HUES6 (cell line): Measurements from ENCODE around the gene TRDN.
"Not testable (repeated sequence)": the region's sequence is repeated elsewhere in the genome, so short reads cannot be mapped to it uniquely, and the experiment has no call there.

ENCODE experiments used
- H3K27ac ChIP-seq: 2 replicates; pipeline ENCODE4 v1.7.0; 2013; ENCODE audit warnings: low read depth, mild to moderate bottlenecking, low read length, inconsistent platforms
- H3K27me3 ChIP-seq: 2 replicates; pipeline ENCODE4 v1.6.1; 2013; ENCODE audit warnings: low read length; ENCODE audit not compliant: control insufficient read depth, insufficient read depth
- H3K36me3 ChIP-seq: 2 replicates; pipeline ENCODE4 v1.6.1; 2013; ENCODE audit warnings: low read length; ENCODE audit not compliant: control insufficient read depth, insufficient read depth
- H3K4me1 ChIP-seq: 2 replicates; pipeline ENCODE4 v1.6.1; 2013; ENCODE audit warnings: low read length; ENCODE audit not compliant: control insufficient read depth, insufficient read depth
- H3K4me3 ChIP-seq: 2 replicates; pipeline ENCODE4 v1.5.1; 2013; ENCODE audit warnings: low read depth, low read length
- H3K9ac ChIP-seq: one replicate; pipeline ENCODE4 v1.6.1; 2013; ENCODE audit warnings: mild to moderate bottlenecking, low read length
- H3K9me3 ChIP-seq: 2 replicates; pipeline ENCODE4 v1.6.1; 2013; ENCODE audit warnings: low read depth, low read length; ENCODE audit not compliant: control insufficient read depth, insufficient read depth

The TRDN gene

DNA sequence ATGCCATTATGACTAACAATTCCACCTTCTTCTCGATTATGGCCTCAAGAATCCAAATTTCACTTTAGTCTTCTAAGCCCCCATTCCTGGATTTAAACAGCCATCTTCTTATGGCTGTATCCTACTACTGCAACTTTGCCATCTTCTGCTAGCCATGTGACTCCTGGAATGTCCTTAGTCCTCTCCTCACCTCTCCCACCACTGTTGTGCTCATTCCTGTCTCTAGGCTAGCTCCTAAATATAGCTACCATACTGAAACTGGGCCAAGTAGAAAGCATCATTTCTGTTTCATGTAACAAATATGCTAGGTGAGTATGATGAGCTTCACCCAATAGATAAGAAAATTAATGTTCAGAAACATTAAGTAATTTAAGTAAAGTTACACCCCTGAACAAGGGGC, 327.6 kb downstream of the TRDN start:
- Histone ChIP-seq H3K9ac (no peak overlapping the region), H3K27ac (no peak overlapping the region), H3K9me3 (no peaks in the 10 kb centered on the region), H3K4me1 (no peaks in the 10 kb centered on the region), H3K27me3 (no peaks in the 10 kb centered on the region), H3K36me3 (no peaks in the 10 kb centered on the region), H3K4me3 (no peak overlapping the region)

DNA sequence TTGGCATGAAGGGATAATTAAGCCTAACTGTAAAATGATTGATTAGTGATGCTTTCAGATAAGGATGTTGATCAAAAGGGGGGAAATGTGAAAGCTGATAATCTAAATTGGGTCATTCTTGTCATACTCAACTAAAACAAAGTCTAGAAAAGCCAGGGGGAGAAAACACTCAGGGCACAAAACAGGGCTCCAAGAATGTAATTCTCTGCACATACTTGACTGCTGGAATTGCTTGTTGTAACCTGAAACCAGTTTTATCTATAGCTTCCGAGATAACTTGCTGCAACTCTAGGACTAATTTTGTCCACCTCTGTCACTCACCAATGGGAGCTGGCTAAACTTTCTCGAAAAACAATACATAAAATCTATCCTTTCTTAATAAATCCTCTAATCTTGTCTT, 330.4 kb downstream of the TRDN start:
- Histone ChIP-seq H3K36me3 (no peaks in the 10 kb centered on the region), H3K27ac (no peak overlapping the region), H3K4me1 (no peaks in the 10 kb centered on the region), H3K27me3 (no peaks in the 10 kb centered on the region), H3K4me3 (no peak overlapping the region), H3K9ac (no peak overlapping the region), H3K9me3 (no peaks in the 10 kb centered on the region)

DNA sequence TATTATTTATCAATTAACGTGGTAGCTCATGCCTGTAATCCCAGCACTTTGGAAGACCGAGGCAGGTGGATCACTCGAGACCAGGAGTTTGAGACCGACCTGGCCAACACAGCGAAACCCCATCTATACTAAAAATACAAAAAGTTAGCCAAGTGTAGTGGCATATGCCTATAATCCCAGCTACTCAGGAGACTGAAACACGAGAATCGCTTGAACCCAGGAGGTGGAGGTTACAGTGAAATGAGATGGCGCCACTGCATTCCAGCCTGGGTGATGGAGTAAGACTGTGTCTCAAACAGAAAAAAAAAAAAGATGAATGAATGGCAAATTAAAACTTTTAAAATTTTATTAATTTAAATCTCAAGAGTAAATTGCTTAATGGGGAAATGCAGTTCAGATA, 341.1 kb downstream of the TRDN start:
- Histone ChIP-seq H3K4me1 (no peaks in the 10 kb centered on the region), H3K4me3 (no peak overlapping the region), H3K27me3 (no peaks in the 10 kb centered on the region), H3K9me3 (peaks cover 4% of the 10 kb centered on the region; the same call in 1 of the 2 replicates), H3K27ac (no peak overlapping the region), H3K9ac (no peak overlapping the region), H3K36me3 (no peaks in the 10 kb centered on the region)

GRCh38 chr6:123295181-123295580, 341.6 kb downstream of the TRDN start:
- Histone ChIP-seq H3K9me3 (peaks cover 4% of the 10 kb centered on the region; the same call in 1 of the 2 replicates), H3K36me3 (no peaks in the 10 kb centered on the region), H3K4me1 (no peaks in the 10 kb centered on the region), H3K27me3 (no peaks in the 10 kb centered on the region), H3K4me3 (no peak overlapping the region), H3K27ac (no peak overlapping the region), H3K9ac (no peak overlapping the region)

DNA sequence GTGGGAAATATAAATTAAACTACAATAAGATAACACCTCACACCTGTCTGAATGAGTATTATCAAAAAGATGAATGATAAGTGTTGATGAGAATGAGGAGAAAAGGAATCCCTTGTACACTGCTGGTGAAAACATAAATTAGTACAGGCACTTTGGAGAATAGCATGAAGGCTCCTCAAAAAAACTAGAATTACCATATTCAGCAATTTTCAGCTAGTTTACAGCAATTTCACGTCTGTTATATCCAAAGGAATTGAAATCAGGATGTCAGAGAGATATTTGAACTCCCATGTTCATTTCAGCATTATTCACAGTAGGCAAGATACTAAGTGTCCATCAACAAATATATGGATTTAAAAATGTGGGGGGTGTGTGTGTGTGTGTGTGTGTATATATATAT, 348.1 kb downstream of the TRDN start:
- Histone ChIP-seq H3K9me3 (no peaks in the 10 kb centered on the region), H3K27ac (no peak overlapping the region), H3K9ac (no peak overlapping the region), H3K4me3 (no peak overlapping the region), H3K4me1 (no peaks in the 10 kb centered on the region), H3K36me3 (no peaks in the 10 kb centered on the region), H3K27me3 (no peaks in the 10 kb centered on the region)

DNA sequence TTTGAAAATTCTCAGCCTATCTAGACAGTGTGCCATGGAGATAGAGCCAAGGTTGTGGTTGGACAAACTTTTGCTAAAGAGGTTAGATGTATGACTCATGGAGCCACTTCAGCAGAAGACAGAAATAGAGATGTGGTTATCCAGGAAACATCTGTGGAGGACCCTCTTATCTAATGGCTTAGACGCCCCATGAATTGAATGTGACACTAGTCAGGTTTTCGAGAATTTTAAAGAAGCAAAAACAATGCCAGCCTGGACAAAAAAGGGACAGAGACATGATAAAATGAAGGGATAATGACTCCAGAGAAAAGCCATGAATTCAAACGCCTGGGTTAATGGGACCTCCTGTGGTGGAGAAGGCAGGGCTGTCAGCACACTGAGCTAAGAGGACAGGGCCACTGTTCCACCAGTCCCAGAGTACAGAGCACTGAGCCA, 360.2 kb downstream of the TRDN start:
- no peak overlapping the region for H3K27ac ChIP-seq
- no peak overlapping the region for H3K4me3 ChIP-seq
- H3K4me1 ChIP-seq, result 0 out of 2 replicates have a peak, but pooled peaks cover 6% of the 10 kb centered on the region
- no peaks in the 10 kb centered on the region for H3K36me3 ChIP-seq
- no peaks in the 10 kb centered on the region for H3K9me3 ChIP-seq
- H3K9ac ChIP-seq, result no peak overlapping the region
- H3K27me3 ChIP-seq, result no peaks in the 10 kb centered on the region

GRCh38 chr6:123263981-123264380, 372.8 kb downstream of the TRDN start:
- Histone ChIP-seq H3K36me3 (no peaks in the 10 kb centered on the region), H3K27ac (no peak overlapping the region), H3K4me3 (no peak overlapping the region), H3K9ac (no peak overlapping the region), H3K27me3 (no peaks in the 10 kb centered on the region), H3K4me1 (no peaks in the 10 kb centered on the region), H3K9me3 (no peaks in the 10 kb centered on the region)

- Histone ChIP-seq H3K4me3 (no peak overlapping the region), H3K9me3 (no peaks in the 10 kb centered on the region), H3K9ac (no peak overlapping the region), H3K27ac (no peak overlapping the region), H3K36me3 (no peaks in the 10 kb centered on the region), H3K4me1 (no peaks in the 10 kb centered on the region), H3K27me3 (no peaks in the 10 kb centered on the region)
Measured at GRCh38 chr6:123240626-123241025, 396.1 kb downstream of the TRDN start.

GRCh38 chr6:123233336-123233735, 403.4 kb downstream of the TRDN start:
- no peak overlapping the region for H3K9ac ChIP-seq
- H3K36me3 ChIP-seq, result no peaks in the 10 kb centered on the region
- no peaks in the 10 kb centered on the region for H3K4me1 ChIP-seq
- no peak overlapping the region for H3K4me3 ChIP-seq
- H3K27me3 ChIP-seq, result no peaks in the 10 kb centered on the region
- H3K9me3 ChIP-seq, result no peaks in the 10 kb centered on the region
- H3K27ac ChIP-seq, result no peak overlapping the region

DNA sequence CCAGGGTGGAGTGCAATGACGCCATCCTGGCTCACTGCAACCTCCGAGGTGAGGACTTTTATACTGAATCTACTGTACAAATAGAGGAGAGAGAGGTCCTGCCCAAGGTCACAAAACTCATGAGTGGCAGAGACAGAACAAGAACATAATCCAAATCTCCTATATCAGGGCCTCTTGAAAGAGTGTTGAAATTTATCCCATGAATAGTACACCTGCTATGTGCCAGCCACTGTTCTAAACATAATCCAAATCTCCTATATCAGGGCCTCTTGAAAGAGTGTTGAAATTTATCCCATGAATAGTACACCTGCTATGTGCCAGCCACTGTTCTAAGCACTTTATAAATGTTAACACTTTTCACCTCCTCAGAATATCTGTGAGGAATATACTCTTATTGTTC, 409.0 kb downstream of the TRDN start:
- not testable (repeated sequence) for H3K4me1 ChIP-seq, H3K27ac ChIP-seq, H3K27me3 ChIP-seq, H3K9ac ChIP-seq, H3K36me3 ChIP-seq, H3K9me3 ChIP-seq, H3K4me3 ChIP-seq

DNA sequence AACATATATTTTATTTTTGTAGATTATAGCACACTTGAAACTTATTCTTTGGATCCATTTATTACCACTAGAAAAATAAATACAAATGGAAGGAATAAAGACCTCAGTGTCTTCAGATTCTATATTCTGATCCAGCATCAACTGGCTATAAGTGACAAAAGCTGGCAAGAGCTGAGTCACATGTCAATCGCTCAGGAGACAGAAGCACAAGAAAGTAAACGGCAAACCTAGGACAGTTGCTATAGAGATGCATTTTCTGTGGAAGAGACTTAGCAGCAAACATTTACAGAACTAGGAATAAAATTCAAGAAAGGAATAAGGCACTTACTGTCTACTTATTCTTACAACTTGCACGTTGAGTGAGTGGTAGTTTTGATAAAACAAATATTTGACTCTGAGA, 410.4 kb downstream of the TRDN start:
- no peaks in the 10 kb centered on the region for H3K4me1 ChIP-seq

DNA sequence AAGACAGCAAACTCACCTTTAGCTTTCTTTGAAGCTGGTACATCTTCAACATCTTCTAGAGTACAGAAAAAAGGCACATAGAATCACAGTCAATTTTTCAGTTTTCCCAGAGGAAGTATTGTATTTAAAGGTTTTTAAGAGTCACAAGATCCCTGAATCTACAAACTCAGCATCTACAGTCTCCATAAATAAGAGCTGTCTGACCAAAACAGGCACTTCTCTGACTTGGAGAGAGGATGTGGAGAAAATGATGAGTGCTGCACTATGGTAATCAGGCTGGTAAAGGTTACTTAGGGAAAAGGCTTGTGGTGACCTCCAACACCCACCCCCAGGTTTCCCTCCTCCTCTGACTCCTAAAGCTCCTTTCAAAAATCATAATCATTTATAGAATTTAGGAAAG, 412.7 kb downstream of the TRDN start:
- Histone ChIP-seq H3K27me3 (no peaks in the 10 kb centered on the region), H3K36me3 (no peaks in the 10 kb centered on the region), H3K9me3 (no peaks in the 10 kb centered on the region), H3K27ac (no peak overlapping the region), H3K4me3 (no peak overlapping the region), H3K4me1 (no peaks in the 10 kb centered on the region), H3K9ac (no peak overlapping the region)

More for the DNA sequence above, 410.4 kb downstream of the TRDN start:
- no peak overlapping the region for H3K9ac ChIP-seq
- no peaks in the 10 kb centered on the region for H3K27me3 ChIP-seq
- no peak overlapping the region for H3K27ac ChIP-seq
- no peak overlapping the region for H3K4me3 ChIP-seq
- H3K36me3 ChIP-seq, result no peaks in the 10 kb centered on the region
- no peaks in the 10 kb centered on the region for H3K9me3 ChIP-seq
